H54 (cell line): ENCODE measurements around the gene TRIM2.

Experiments used
- DNase-seq: peaks from one replicate; pipeline ENCODE4 v3.0.0; 2011; ENCODE audit warnings: low spot score, mixed read lengths; ENCODE audit not compliant: insufficient read length
- FAIRE-seq: peaks from 3 replicates; lab custom pipeline; 2011; peaks lifted over from hg19 to GRCh38; lab: Jason Lieb, UNC
- POLR2A ChIP-seq: IDR thresholded peaks from 2 replicates; pipeline ENCODE4 v1.6.1; 2011; ENCODE audit warnings: low read depth, mild to moderate bottlenecking, low read length

Gene TRIM2

DNA sequence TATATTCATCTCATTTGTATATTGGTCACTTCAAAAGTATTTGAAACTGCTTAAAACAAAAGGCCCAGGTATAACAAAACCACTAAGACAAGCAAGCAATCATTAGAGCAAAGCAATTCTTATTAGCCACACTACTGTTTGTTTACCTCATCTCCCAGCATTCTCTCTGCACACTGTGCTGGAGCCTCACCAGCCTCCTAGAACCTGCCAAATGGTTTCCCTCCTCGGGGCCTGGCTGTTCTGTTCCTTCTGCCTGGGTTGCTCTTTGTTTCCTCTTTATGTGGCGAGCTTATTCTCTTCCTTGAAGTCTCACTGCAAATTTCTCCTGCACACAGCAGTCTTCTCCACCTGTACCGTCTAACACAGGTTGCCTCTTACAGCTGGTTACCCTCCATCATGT is 72.7 kb downstream of the TRIM2 start:
- TF ChIP-seq POLR2A, result no peak
- no peak for FAIRE-seq
- no peak for DNase-seq

GRCh38 chr4:153281476-153281875 is 77.2 kb downstream of the TRIM2 start:
- TF ChIP-seq POLR2A, result no peak
- DNase-seq, result no peak
- FAIRE-seq, result no peak

DNA sequence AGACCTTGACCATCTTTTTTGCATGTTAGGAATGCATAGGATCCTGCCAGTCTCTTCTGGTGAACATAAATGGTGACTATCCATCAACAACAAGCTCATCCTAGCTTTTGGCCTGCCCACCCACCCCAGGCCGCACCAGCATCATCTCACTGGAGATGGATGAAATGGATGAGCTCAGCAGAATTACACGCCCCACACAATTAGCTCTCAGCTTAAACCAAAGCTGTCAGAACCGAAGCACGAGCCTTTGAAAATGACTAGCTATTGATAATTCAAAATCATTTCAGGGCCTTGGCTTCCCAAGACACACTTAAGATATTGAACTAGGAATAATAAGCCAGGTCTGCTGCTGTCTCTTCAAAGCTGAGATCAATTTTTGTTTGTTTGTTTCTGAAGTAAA is 77.8 kb downstream of the TRIM2 start:
- no peak for FAIRE-seq
- no peak for TF ChIP-seq POLR2A

DNA sequence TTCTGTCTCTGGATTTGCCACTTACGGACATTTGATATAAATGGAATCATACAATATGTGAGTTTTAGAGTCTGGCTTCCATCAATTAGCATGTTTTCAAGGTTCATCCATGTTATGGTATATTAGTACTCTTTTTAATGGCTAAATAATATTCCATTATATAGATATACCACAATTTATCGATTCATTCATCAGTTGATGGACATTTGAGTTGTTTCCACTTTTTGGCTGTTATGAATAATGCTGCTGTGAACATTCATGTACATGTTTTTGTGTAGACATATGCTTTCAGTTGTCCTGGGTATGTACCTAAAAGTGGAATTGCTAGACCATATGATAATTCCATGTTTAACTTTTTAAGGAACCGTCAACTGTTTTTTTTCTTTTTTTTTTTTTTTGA is 79.0 kb downstream of the TRIM2 start:
- FAIRE-seq, result no peak
- no peak for DNase-seq
- no peak for TF ChIP-seq POLR2A

More for the DNA sequence above, 77.8 kb downstream of the TRIM2 start:
- DNase-seq, result no peak

DNA sequence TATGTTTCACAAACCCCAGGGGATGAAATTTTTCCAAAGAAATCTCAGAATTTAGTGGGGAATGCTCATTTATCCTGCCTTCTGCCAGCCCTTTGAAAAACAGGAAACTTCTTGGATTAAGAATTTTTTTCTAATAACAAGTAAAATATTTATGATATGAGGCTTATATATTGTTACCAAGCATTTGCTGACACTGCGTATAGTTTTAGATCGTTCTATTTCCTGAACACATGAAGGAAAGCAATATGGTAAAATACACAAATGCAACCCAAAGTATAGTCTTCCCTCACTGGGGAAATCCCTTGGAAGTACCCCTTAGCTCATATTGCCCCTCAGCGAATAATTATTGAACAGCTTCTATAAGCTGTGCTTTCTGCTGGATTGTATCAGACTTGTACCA is 85.9 kb downstream of the TRIM2 start:
- no peak for TF ChIP-seq POLR2A
- DNase-seq (no peak), FAIRE-seq (no peak)

- DNase-seq (no peak), FAIRE-seq (no peak)
- TF ChIP-seq POLR2A, result no peak
Measured at GRCh38 chr4:153291562-153291961, 87.3 kb downstream of the TRIM2 start.

DNA sequence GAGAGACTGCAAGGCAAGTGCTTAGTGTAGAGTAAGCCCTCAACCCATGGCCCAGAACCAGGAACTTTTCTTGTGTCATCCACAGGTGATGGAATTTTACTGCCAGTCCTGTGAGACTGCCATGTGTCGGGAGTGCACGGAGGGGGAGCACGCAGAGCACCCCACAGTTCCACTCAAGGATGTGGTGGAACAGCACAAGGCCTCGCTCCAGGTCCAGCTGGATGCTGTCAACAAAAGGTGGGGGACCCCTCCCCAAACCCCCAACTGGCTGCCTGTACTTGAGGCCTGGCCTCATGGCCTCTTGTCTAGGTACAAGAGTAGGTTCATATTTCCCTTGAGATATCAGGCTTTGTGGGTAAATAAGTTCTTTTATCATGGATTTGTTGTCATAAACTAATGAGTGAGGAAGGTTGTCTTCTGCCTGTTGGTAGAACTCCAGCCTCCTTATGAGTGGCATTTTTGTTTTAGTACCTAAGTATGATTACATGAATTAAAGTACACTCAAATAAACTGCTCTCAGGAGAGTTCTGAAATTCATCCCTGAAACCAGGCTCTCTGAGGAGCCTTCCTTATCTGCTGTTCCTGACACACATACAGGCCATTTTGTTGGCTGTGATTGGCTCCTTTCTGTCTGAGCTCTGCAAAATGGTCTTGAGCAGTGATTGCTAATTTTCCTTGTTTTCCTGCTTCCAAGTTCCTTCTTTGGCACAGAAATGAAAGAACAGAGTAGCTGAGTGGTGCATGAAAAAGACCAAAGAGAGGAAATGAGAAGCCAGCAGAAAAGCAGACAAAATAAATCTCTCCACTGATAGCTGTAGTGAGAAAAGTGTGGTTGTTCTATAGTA is 88.9 kb downstream of the TRIM2 start:
- TF ChIP-seq POLR2A, result no peak
- FAIRE-seq (no peak), DNase-seq (no peak)

GRCh38 chr4:153293742-153294057 is 89.5 kb downstream of the TRIM2 start:
- no peak for DNase-seq
- TF ChIP-seq POLR2A, result no peak
- FAIRE-seq, result no peak

DNA sequence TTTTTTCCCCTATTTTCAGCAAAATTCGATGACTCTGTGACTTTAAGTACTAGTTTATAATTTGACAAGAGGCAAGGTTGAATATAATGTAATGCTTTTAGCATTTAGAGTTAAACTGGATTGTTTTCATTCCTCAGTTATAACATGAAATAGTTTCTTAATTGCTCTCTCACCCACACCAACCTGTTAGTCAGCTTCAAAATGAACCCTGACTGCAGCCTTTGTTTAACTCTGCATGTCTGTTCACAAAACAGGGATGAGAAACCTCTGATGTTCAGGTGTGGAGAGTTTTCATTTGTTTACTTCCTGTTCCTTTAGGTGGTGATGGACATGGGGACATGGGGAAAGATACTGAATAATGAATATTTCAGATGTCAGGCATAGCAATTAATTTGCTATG is 90.4 kb downstream of the TRIM2 start:
- DNase-seq (no peak), FAIRE-seq (no peak)
- no peak for TF ChIP-seq POLR2A

GRCh38 chr4:153295131-153295755 is 91.0 kb downstream of the TRIM2 start:
- no peak for DNase-seq

GRCh38 chr4:153296040-153296823 is 92.0 kb downstream of the TRIM2 start:
- FAIRE-seq (no peak), DNase-seq (no peak)
- TF ChIP-seq POLR2A, result no peak

More at GRCh38 chr4:153295131-153295755, 91.0 kb downstream of the TRIM2 start:
- TF ChIP-seq POLR2A, result no peak
- no peak for FAIRE-seq

- DNase-seq (no peak), FAIRE-seq (no peak)
- no peak for TF ChIP-seq POLR2A
Measured at GRCh38 chr4:153297116-153297515, 92.9 kb downstream of the TRIM2 start.

GRCh38 chr4:153310793-153311192 is 106.5 kb downstream of the TRIM2 start:
- FAIRE-seq, result no peak

GRCh38 chr4:153314915-153315314 is 110.7 kb downstream of the TRIM2 start:
- DNase-seq (no peak), FAIRE-seq (no peak)
- no peak for TF ChIP-seq POLR2A

More at GRCh38 chr4:153310793-153311192, 106.5 kb downstream of the TRIM2 start:
- no peak for DNase-seq
- TF ChIP-seq POLR2A, result no peak
